Adrenal gland (tissue), 5 donors: ENCODE data around the gene PRSS33.

ENCODE experiments used
- POLR2A ChIP-seq, 2 donors: fragments of 450-650 bp; IDR thresholded peaks; one replicate each; pipeline ENCODE4 v1.6.1; 2017; ENCODE audit warnings: antibody characterized with exemption in 2 of 2, mild to moderate bottlenecking in 2 of 2, moderate library complexity in 1 of 2
- TF ChIP-seq, protein P1 (sequence below), 6 experiments: fragments of 450-650 bp in 4 of 6; fragments of 200-600 bp in 2 of 6; sonication (generic) in 1 of 6; IDR thresholded peaks; 1 replicate in 5 of 6; 2 replicates in 1 of 6; pipeline versions ENCODE4 v1.5.1 to v1.8.0; 2016 to 2021; ENCODE audit warnings: antibody characterized with exemption in 6 of 6, mild to moderate bottlenecking in 2 of 6, moderate library complexity in 1 of 6
- donor health status: DM: no; HTN: no; CAD: no.

DNA sequence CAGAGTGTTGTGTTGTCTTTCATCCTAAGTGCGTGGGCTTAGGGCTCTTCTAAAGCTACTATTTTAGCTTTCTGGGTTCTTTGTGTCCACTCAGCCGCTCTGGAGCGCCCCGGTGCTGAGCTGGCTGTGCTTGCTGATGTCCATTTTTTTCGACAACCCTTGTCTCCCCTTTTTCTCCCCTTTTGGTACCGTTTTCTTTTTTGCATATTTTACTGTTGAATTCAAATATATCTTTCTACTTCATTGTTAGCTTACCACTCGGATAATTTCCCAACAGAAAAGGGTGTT lies 33.7 kb downstream of the PRSS33 start:
- TF ChIP-seq, protein P1, sequence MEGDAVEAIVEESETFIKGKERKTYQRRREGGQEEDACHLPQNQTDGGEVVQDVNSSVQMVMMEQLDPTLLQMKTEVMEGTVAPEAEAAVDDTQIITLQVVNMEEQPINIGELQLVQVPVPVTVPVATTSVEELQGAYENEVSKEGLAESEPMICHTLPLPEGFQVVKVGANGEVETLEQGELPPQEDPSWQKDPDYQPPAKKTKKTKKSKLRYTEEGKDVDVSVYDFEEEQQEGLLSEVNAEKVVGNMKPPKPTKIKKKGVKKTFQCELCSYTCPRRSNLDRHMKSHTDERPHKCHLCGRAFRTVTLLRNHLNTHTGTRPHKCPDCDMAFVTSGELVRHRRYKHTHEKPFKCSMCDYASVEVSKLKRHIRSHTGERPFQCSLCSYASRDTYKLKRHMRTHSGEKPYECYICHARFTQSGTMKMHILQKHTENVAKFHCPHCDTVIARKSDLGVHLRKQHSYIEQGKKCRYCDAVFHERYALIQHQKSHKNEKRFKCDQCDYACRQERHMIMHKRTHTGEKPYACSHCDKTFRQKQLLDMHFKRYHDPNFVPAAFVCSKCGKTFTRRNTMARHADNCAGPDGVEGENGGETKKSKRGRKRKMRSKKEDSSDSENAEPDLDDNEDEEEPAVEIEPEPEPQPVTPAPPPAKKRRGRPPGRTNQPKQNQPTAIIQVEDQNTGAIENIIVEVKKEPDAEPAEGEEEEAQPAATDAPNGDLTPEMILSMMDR (IDR thresholded peaks at IDR 0.05), result no peak
- no peak for TF ChIP-seq POLR2A (IDR thresholded peaks at IDR 0.05)
